Spleen (tissue), 11 donors: ENCODE measurements around the gene CCSAP. TPM values are rescaled to one million over a fixed set of nuclear protein-coding genes. Genes with fewer than 3 reads are reported as not detected.
A peak's percentile ranks its signal among the peaks of the same experiment; 100 is the strongest.

Experiments
- DNase-seq: peaks from one replicate; pipeline ENCODE4 v3.0.0-alpha.2; 2020
- H3K27ac ChIP-seq, 8 donors: fragments of 200-600 bp; sonication (generic) in 7 of 8; 1 replicate in 4 of 8; 2 replicates in 4 of 8; pipeline versions ENCODE4 v1.5.0 to v1.8.0; 2016 to 2021; ENCODE audit warnings: inconsistent platforms in 4 of 8, mild to moderate bottlenecking in 4 of 8, moderate library complexity in 1 of 8
- H3K27me3 ChIP-seq, 7 donors: fragments of 200-600 bp; sonication (generic) in 6 of 7; replicated peaks in 1 of 7; 1 replicate in 4 of 7; 2 replicates in 3 of 7; pipeline versions ENCODE4 v1.5.0 to v1.8.0; 2016 to 2021; ENCODE audit warnings: inconsistent platforms in 3 of 7, mild to moderate bottlenecking in 1 of 7
- H3K36me3 ChIP-seq, 6 donors: fragments of 200-600 bp; sonication (generic) in 5 of 6; 1 replicate in 4 of 6; 2 replicates in 2 of 6; pipeline versions ENCODE4 v1.5.0 to v1.8.0; 2016 to 2021; ENCODE audit warnings: inconsistent platforms in 2 of 6
- H3K4me1 ChIP-seq, 6 donors: fragments of 200-600 bp; sonication (generic) in 5 of 6; 1 replicate in 3 of 6; 2 replicates in 3 of 6; pipeline versions ENCODE4 v1.5.0 to v1.8.0; 2016 to 2021; ENCODE audit warnings: inconsistent platforms in 3 of 6
- H3K4me3 ChIP-seq, 8 donors: fragments of 200-600 bp; sonication (generic) in 7 of 8; 1 replicate in 4 of 8; 2 replicates in 4 of 8; pipeline versions ENCODE4 v1.5.0 to v1.8.0; 2016 to 2021; ENCODE audit warnings: inconsistent platforms in 4 of 8, mild to moderate bottlenecking in 4 of 8, moderate library complexity in 2 of 8
- H3K9me3 ChIP-seq, 8 donors: fragments of 200-600 bp; sonication (generic) in 7 of 8; 1 replicate in 4 of 8; 2 replicates in 4 of 8; pipeline versions ENCODE4 v1.5.0 to v1.8.0; 2016 to 2021; ENCODE audit warnings: inconsistent platforms in 4 of 8
- POLR2A ChIP-seq, 3 donors: fragments of 450-650 bp; IDR thresholded peaks; one replicate each; pipeline ENCODE4 v1.5.1; 2017; ENCODE audit warnings: antibody characterized with exemption in 3 of 3, mild to moderate bottlenecking in 1 of 3
- POLR2AphosphoS5 ChIP-seq, 3 donors: sonication (generic); formaldehyde crosslinking; IDR thresholded peaks; one replicate each; pipeline ENCODE4 v1.5.1; 2017; ENCODE audit warnings: antibody characterized with exemption in 3 of 3
- WGBS, 5 donors: extraction: QIAGEN DNeasy Blood & Tissue Kit in 3 of 5; methylation state at CpG; one replicate each; pipeline versions ENCODE4 v1.1.5 to v1.1.7; 2013 to 2018; 5-methylcytosine and 5-hydroxymethylcytosine counted together
- intact Hi-C: fragments of 100-400 bp; cut with DNase I; formaldehyde crosslinking; loops from one replicate; pipeline ENCODE4 v1.15.0; 2023; ENCODE audit warnings: low total_unique reads
- polyA plus RNA-seq, 3 donors: library from polyadenylated mRNA; stranded (reverse); fragments of 200-250 nt; gene quantifications; one replicate each; pipeline ENCODE4 v1.2.1, GENCODE V29; 2013
- total RNA-seq, 7 donors: library from RNA; depleted of rRNA in 3 of 7; stranded (reverse); fragments of >200 nt in 3 of 7; fragmentation: NEBNext Ultra II Directional in 4 of 7; extraction: Animal tissue kit (Norgen Biotek cat#: 25700) in 4 of 7; gene quantifications; one replicate each; pipeline versions ENCODE4 v1.1.0 to v1.2.1, GENCODE V29; 2016 to 2021
- TF ChIP-seq, protein P1 (sequence below), 11 experiments: fragments of 200-600 bp in 7 of 11; fragments of 450-650 bp in 4 of 11; sonication (generic) in 4 of 11; IDR thresholded peaks in 8 of 11; conservative IDR thresholded peaks in 3 of 11; 1 replicate in 7 of 11; 2 replicates in 4 of 11; pipeline versions ENCODE4 v1.4.0 to v1.8.0; 2016 to 2021; ENCODE audit warnings: antibody characterized with exemption in 11 of 11, inconsistent platforms in 4 of 11, mild to moderate bottlenecking in 1 of 11
- donor health status: healthy with polysubstance abuse.
- donor health status: DM: no; HTN: no; CAD: no; lungs with moderate emphysema.
- donor health status: DM: no; HTN: no; CAD: no.
- donor health status: Bipolar disorder and iron deficiency.
- donor health status: healthy.
- donor health status: DM: no; HTN: no; CAD: no.
- donor health status: DM: yes; HTN: yes; CAD: no.

CCSAP gene
- total and polyA plus RNA-seq, 10 donors, result 2.1 to 11.4 (median 8.8) TPM

DNA sequence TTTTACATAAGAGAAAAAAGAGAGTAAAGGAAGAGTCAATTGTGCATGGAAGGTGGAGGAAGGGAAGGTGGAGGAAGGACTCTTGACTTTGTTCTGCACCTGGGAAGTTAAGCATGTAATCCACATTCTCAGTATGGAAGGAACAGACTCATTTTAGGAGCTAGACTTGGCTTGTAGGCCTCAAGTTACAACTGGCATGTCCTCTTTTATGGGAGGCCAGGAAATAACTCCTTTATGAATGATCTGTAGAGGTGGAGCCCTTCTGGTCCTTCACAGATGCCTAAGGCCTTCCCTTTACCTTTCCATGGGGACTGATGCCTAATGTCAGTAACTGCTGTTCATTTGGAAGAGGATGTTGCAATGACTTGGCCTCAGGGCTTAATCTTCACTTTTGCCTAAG, 29.4 kb upstream of the CCSAP start:
- H3K36me3 ChIP-seq, result no peaks in the 10 kb centered on the region
- no peaks in the 10 kb centered on the region for H3K9me3 ChIP-seq
- no peak overlapping the region for H3K27ac ChIP-seq
- DNase-seq, result no peak
- no peak overlapping the region for H3K4me3 ChIP-seq
- TF ChIP-seq, protein P1, sequence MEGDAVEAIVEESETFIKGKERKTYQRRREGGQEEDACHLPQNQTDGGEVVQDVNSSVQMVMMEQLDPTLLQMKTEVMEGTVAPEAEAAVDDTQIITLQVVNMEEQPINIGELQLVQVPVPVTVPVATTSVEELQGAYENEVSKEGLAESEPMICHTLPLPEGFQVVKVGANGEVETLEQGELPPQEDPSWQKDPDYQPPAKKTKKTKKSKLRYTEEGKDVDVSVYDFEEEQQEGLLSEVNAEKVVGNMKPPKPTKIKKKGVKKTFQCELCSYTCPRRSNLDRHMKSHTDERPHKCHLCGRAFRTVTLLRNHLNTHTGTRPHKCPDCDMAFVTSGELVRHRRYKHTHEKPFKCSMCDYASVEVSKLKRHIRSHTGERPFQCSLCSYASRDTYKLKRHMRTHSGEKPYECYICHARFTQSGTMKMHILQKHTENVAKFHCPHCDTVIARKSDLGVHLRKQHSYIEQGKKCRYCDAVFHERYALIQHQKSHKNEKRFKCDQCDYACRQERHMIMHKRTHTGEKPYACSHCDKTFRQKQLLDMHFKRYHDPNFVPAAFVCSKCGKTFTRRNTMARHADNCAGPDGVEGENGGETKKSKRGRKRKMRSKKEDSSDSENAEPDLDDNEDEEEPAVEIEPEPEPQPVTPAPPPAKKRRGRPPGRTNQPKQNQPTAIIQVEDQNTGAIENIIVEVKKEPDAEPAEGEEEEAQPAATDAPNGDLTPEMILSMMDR (IDR thresholded peaks at IDR 0.05 in 8 of 11, conservative IDR thresholded peaks at IDR 0.05 in 3 of 11), result no peak
- TF ChIP-seq POLR2AphosphoS5 (IDR thresholded peaks at IDR 0.05), result no peak
- TF ChIP-seq POLR2A (IDR thresholded peaks at IDR 0.05), result no peak
- intact Hi-C loops, result no loop called here
- H3K27me3 ChIP-seq, result peaks cover 0 to 23% (median 0%) of the 10 kb centered on the region in 7 donors
- peaks cover 0 to 7% (median 0%) of the 10 kb centered on the region in 6 donors for H3K4me1 ChIP-seq

DNA sequence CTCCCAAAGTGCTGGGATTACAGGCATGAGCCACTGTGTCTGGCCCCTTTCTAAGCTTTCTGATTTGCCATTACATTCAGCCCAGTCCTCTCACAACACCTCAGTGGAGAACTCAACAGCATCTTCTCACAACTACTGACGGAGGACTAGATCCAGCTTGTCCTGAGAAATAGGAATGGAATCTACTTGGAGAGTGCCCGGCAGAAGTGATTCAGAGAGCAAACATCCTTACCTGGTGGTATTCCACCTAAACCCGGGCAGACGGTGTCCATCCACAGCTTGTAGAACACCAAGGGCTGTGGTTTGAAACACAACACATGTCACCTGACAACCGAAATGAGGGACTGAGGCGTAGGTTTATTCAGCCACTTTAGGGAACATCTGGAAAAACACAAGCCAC, 28.8 kb upstream of the CCSAP start:
- TF ChIP-seq, protein P1 (IDR thresholded peaks at IDR 0.05 in 8 of 11, conservative IDR thresholded peaks at IDR 0.05 in 3 of 11), result no peak
- TF ChIP-seq POLR2AphosphoS5 (IDR thresholded peaks at IDR 0.05) (no peak), POLR2A (IDR thresholded peaks at IDR 0.05) (no peak)
- intact Hi-C loops, result no loop called here
- WGBS, 5 donors, result 87 to 92% (median 91%) methylated on average over 6 of the region's 6 CpGs
- no peak overlapping the region for H3K27ac ChIP-seq
- no peaks in the 10 kb centered on the region for H3K36me3 ChIP-seq
- H3K4me1 ChIP-seq, result peaks cover 0 to 7% (median 0%) of the 10 kb centered on the region in 6 donors
- peaks cover 0 to 23% (median 0%) of the 10 kb centered on the region in 7 donors for H3K27me3 ChIP-seq
- no peak overlapping the region for H3K4me3 ChIP-seq
- DNase-seq, result no peak
- H3K9me3 ChIP-seq, result no peaks in the 10 kb centered on the region

DNA sequence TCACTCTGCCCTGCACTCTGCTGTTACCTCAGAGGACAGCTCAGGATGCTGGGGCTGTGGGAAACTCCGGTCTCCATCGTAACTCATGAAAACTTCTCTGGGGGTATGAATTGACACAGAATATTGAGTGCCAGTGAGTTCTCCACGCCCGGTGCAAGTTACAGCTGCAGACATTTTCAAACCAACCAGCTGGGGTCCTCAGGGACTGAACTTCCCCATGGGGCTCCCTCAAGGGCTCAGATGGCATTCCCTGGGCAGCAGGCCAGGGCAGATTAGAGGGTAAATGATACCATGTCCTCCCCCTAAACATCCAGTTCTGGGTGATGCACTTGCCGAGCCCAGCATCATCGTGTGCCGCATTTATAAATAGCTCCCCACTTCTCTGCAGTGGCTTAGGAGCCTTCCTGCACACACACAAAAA, 27.8 kb upstream of the CCSAP start:
- Histone ChIP-seq H3K4me3 (no peak overlapping the region), H3K9me3 (peaks cover 0 to 8% (median 2%) of the 10 kb centered on the region in 8 donors), H3K36me3 (no peaks in the 10 kb centered on the region), H3K4me1 (peaks cover 0 to 7% (median 0%) of the 10 kb centered on the region in 6 donors), H3K27ac (no peak overlapping the region), H3K27me3 (peaks cover 0 to 23% (median 0%) of the 10 kb centered on the region in 7 donors)
- no peak for TF ChIP-seq POLR2A (IDR thresholded peaks at IDR 0.05)
- TF ChIP-seq, protein P1 (IDR thresholded peaks at IDR 0.05 in 8 of 11, conservative IDR thresholded peaks at IDR 0.05 in 3 of 11), result no peak
- TF ChIP-seq POLR2AphosphoS5 (IDR thresholded peaks at IDR 0.05), result no peak
- 20 to 54% (median 40%) methylated on average over 7 of the region's 7 CpGs for WGBS, 5 donors
- no peak for DNase-seq
- intact Hi-C loops, result no loop called here

DNA sequence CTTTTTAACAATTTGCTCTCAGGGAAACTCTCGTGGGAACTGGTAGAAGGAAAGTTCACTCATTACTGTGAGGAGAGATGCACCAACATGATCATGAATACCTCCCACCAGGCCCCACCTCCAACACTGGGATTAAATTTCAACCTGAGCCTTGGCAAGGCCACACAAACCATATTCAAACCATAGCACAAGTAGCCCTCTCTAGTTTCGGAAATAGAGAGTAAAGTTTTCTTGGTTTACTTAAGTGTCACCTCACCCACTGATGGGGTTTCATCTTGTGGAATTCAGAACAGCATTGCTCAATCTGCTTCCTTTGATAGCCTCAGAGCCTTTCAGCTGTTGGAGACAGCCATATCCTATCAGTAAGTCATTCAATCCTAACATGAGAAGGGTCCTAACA, 25.5 kb upstream of the CCSAP start:
- no peaks in the 10 kb centered on the region for H3K36me3 ChIP-seq
- peaks cover 0 to 7% (median 0%) of the 10 kb centered on the region in 6 donors for H3K4me1 ChIP-seq
- H3K4me3 ChIP-seq, result no peak overlapping the region
- DNase-seq, result no peak
- peak overlapping the region in 1 of 8 donors; percentile 38 for H3K27ac ChIP-seq
- WGBS, 5 donors, result 50 to 85% (median 73%) methylated on average over 2 of the region's 2 CpGs
- H3K27me3 ChIP-seq, result peaks cover 0 to 34% (median 0%) of the 10 kb centered on the region in 7 donors
- intact Hi-C loops, result no loop called here
- H3K9me3 ChIP-seq, result peaks cover 0 to 15% (median 5%) of the 10 kb centered on the region in 8 donors
- TF ChIP-seq POLR2AphosphoS5 (IDR thresholded peaks at IDR 0.05) (no peak), POLR2A (IDR thresholded peaks at IDR 0.05) (no peak)
- TF ChIP-seq, protein P1 (IDR thresholded peaks at IDR 0.05 in 8 of 11, conservative IDR thresholded peaks at IDR 0.05 in 3 of 11), result no peak
